Activated CD4-positive, alpha-beta memory T cell treated with anti-CD3 and anti-CD28 coated beads for 36 hours (primary cell): ENCODE results near the gene KRT17. TPM values are rescaled to one million over a fixed set of nuclear protein-coding genes. Genes with fewer than 3 reads are reported as not detected.
A peak's percentile ranks its signal among the peaks of the same experiment; 100 is the strongest.

Experiments used
- CTCF ChIA-PET: fragments of 350-600 bp; sonication (Branson Sonifier 250); formaldehyde crosslinking; loops from one replicate; lab custom pipeline; 2021; ENCODE audit warnings: antibody characterized with exemption, inconsistent platforms; lab: Charles Lee
- POLR2A ChIA-PET: fragments of 350-600 bp; sonication (Branson Sonifier 250); formaldehyde crosslinking; loops from one replicate; lab custom pipeline; 2021; ENCODE audit warnings: antibody characterized with exemption; lab: Charles Lee
- DNase-seq: peaks from one replicate; pipeline ENCODE4 v3.0.0-alpha.2; 2020
- H3K27ac Mint-ChIP-seq: one replicate; pipeline ENCODE4 v1.8.0; 2021; ENCODE audit warnings: mixed read lengths
- H3K27me3 Mint-ChIP-seq: one replicate; pipeline ENCODE4 v1.8.0; 2021; ENCODE audit warnings: mixed read lengths
- H3K36me3 Mint-ChIP-seq: one replicate; pipeline ENCODE4 v1.8.0; 2021; ENCODE audit warnings: mixed read lengths
- H3K4me1 Mint-ChIP-seq: one replicate; pipeline ENCODE4 v1.8.0; 2021; ENCODE audit warnings: low read depth, mixed read lengths
- H3K4me3 Mint-ChIP-seq: one replicate; pipeline ENCODE4 v1.8.0; 2021; ENCODE audit warnings: mild to moderate bottlenecking, mixed read lengths
- H3K9me3 Mint-ChIP-seq: one replicate; pipeline ENCODE4 v1.8.0; 2021; ENCODE audit warnings: mixed read lengths
- intact Hi-C: fragments of 100-400 bp; cut with micrococcal nuclease; formaldehyde crosslinking; loops from one replicate; pipeline ENCODE4 v1.15.1; 2023
- total RNA-seq, 2 experiments: library from RNA; stranded (reverse); gene quantifications; one replicate each; pipeline ENCODE4 v1.2.3, GENCODE V29; 2021

The KRT17 gene
- not detected for total RNA-seq

GRCh38 chr17:41624208-41625101 lies at the start of gene KRT17:
Gene KRT17 (minus strand): TSS chr17:41624575. CDS start chr17:41624509, 66 bp downstream.
- no peaks in the 10 kb centered on the region for H3K9me3 Mint-ChIP-seq
- CTCF ChIA-PET = interaction anchor here (1.1 kb wide), 1 partner anchor 25 kb away, joined by 3 read pairs; no protein-coding TSS in a partner anchor

GRCh38 chr17:41672153-41672552 lies 47.8 kb upstream of the KRT17 start:
- ChIA-PET POLR2A (no interaction called here), CTCF (interaction anchor here (0.7 kb wide), 1 partner anchor 117 kb away, joined by 5 read pairs; no protein-coding TSS in a partner anchor)
- Mint-ChIP-seq H3K4me1 (peaks cover 59% of the 10 kb centered on the region), H3K27me3 (no peaks in the 10 kb centered on the region), H3K27ac (peak overlapping the region; percentile 78), H3K36me3 (no peaks in the 10 kb centered on the region), H3K9me3 (no peaks in the 10 kb centered on the region), H3K4me3 (no peak overlapping the region)
- DNase-seq = peak; percentile 58
- intact Hi-C loops = no loop called here

More at GRCh38 chr17:41624208-41625101, at the start of gene KRT17:
- Mint-ChIP-seq H3K27ac (no peak within 1 kb of the TSS), H3K4me3 (no peak within 1 kb of the TSS), H3K4me1 (no peaks in the 10 kb centered on the region), H3K27me3 (peaks cover 9% of the 10 kb centered on the region), H3K36me3 (no peaks in the 10 kb centered on the region)
- no peak for DNase-seq
- intact Hi-C loops = no loop called here
- POLR2A ChIA-PET = no interaction called here

DNA sequence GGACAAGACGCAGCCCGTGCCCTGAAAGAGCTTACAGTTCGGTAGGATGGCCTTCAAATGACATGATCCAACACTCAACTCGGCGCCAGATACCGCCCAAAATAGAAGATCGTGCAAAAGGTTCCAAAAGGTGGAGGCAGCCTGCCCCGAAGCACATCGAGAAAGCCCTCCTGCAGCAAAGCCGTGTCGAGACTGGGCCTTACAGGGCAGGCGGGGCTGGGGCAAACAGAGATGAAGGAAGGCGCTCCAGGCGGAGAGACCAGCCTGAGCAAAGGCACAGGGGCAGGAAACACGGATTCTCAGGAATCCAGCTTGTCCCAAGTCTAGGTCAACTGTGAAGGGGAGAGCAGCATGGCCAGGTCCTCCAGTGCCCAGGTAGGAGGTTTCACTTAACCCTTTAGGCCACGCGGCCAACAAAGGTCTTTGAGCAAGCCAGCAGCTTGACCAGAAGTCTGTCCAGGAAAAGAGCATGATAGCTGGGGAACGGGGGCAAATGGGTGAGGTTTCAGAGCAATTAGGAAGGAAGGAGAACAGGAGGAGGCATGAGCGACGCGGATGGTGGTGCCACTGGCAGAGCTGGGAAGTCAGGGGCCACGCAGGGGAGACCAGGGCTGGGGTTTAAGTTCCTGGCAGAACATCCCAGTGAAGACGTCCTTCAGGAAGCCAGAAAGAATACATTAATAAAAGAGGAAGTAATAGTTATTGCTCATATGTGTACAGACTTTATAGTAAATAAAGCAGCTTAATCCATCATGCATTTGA lies 43.1 kb upstream of the KRT17 start:
- no peak for DNase-seq
- H3K9me3 Mint-ChIP-seq = no peaks in the 10 kb centered on the region
- intact Hi-C loops = loop anchor here (5.0 to 10.0 kb wide), 5 partner anchors 265 to 1043 kb away; no protein-coding TSS in a partner anchor
- peak overlapping the region; percentile 76 for H3K4me3 Mint-ChIP-seq
- peak overlapping the region; percentile 95 for H3K27ac Mint-ChIP-seq
- ChIA-PET POLR2A (interaction anchor here (0.6 to 6.5 kb wide), 4 partner anchors 11 to 1106 kb away, joined by 3 to 91 read pairs (median 12); partner anchors contain the start of gene EIF1), CTCF (interaction anchor here (0.9 to 12.2 kb wide), 9 partner anchors 11 to 849 kb away, joined by 3 to 450 read pairs (median 68); partner anchors contain the start of gene EIF1)
- H3K27me3 Mint-ChIP-seq = no peaks in the 10 kb centered on the region
- H3K36me3 Mint-ChIP-seq = no peaks in the 10 kb centered on the region
- H3K4me1 Mint-ChIP-seq = peaks cover 51% of the 10 kb centered on the region

GRCh38 chr17:41666708-41667279 lies 42.4 kb upstream of the KRT17 start:
- H3K27me3 Mint-ChIP-seq = no peaks in the 10 kb centered on the region
- POLR2A ChIA-PET = interaction anchor here (1.3 to 6.5 kb wide), 5 partner anchors 12 to 1105 kb away, joined by 3 to 91 read pairs (median 22); partner anchors contain the start of gene EIF1
- H3K9me3 Mint-ChIP-seq = no peaks in the 10 kb centered on the region
- H3K4me1 Mint-ChIP-seq = peaks cover 46% of the 10 kb centered on the region
- intact Hi-C loops = loop anchor here (1.0 to 10.0 kb wide), 8 partner anchors 18 to 1042 kb away; partner anchors contain the start of gene EIF1
- peak overlapping the region; percentile 95 for H3K27ac Mint-ChIP-seq
- CTCF ChIA-PET = interaction anchor here (1.2 to 12.2 kb wide), 14 partner anchors 12 to 1047 kb away, joined by 3 to 450 read pairs (median 6); partner anchors contain the start of gene EIF1
- H3K36me3 Mint-ChIP-seq = no peaks in the 10 kb centered on the region
- H3K4me3 Mint-ChIP-seq = peak overlapping the region; percentile 76
- peak; percentile 94 for DNase-seq

GRCh38 chr17:41666237-41666641 lies 41.9 kb upstream of the KRT17 start:
- Mint-ChIP-seq H3K9me3 (no peaks in the 10 kb centered on the region), H3K36me3 (no peaks in the 10 kb centered on the region), H3K27me3 (no peaks in the 10 kb centered on the region), H3K4me3 (peak overlapping the region; percentile 76), H3K4me1 (peaks cover 44% of the 10 kb centered on the region), H3K27ac (peak overlapping the region; percentile 95)
- peak; percentile 86 for DNase-seq
- POLR2A ChIA-PET = interaction anchor here (1.6 to 6.5 kb wide), 3 partner anchors 13 to 325 kb away, joined by 4 to 91 read pairs (median 27); partner anchors contain the start of gene EIF1
- intact Hi-C loops = loop anchor here (1.0 to 10.0 kb wide), 8 partner anchors 18 to 1041 kb away; partner anchors contain the start of gene EIF1
- CTCF ChIA-PET = interaction anchor here (0.8 to 12.2 kb wide), 16 partner anchors 12 to 1106 kb away, joined by 3 to 450 read pairs (median 6); partner anchors contain the start of gene EIF1

- Mint-ChIP-seq H3K36me3 (no peaks in the 10 kb centered on the region), H3K27ac (peak overlapping the region; percentile 95), H3K27me3 (no peaks in the 10 kb centered on the region), H3K9me3 (no peaks in the 10 kb centered on the region), H3K4me3 (peak overlapping the region; percentile 76), H3K4me1 (peaks cover 42% of the 10 kb centered on the region)
- peak; percentile 94 for DNase-seq
- intact Hi-C loops = loop anchor here (1.0 to 10.0 kb wide), 9 partner anchors 13 to 1041 kb away; partner anchors contain the start of gene EIF1
- CTCF ChIA-PET = interaction anchor here (0.6 to 12.2 kb wide), 21 partner anchors 13 to 1105 kb away, joined by 3 to 450 read pairs (median 4); partner anchors contain the start of gene EIF1
- POLR2A ChIA-PET = interaction anchor here (0.6 to 6.5 kb wide), 4 partner anchors 13 to 1102 kb away, joined by 4 to 91 read pairs (median 16); partner anchors contain the start of gene EIF1
These were observed 41.3 kb upstream of the KRT17 start for GRCh38 chr17:41665566-41666236.

GRCh38 chr17:41664587-41665565 lies 40.5 kb upstream of the KRT17 start:
- CTCF ChIA-PET = interaction anchor here (0.6 to 12.2 kb wide), 24 partner anchors 13 to 1104 kb away, joined by 3 to 450 read pairs (median 4); partner anchors contain the start of gene EIF1
- Mint-ChIP-seq H3K27me3 (no peaks in the 10 kb centered on the region), H3K4me3 (peak overlapping the region; percentile 76), H3K36me3 (no peaks in the 10 kb centered on the region), H3K9me3 (no peaks in the 10 kb centered on the region), H3K27ac (peak overlapping the region; percentile 95), H3K4me1 (peaks cover 36% of the 10 kb centered on the region)
- POLR2A ChIA-PET = interaction anchor here (0.6 to 6.5 kb wide), 6 partner anchors 14 to 1101 kb away, joined by 3 to 91 read pairs (median 6); partner anchors contain the start of gene EIF1
- DNase-seq = no peak
- intact Hi-C loops = loop anchor here (2.0 to 10.0 kb wide), 8 partner anchors 14 to 1040 kb away; no protein-coding TSS in a partner anchor

- Mint-ChIP-seq H3K27me3 (no peaks in the 10 kb centered on the region), H3K4me3 (no peak overlapping the region), H3K36me3 (no peaks in the 10 kb centered on the region), H3K27ac (no peak overlapping the region), H3K9me3 (no peaks in the 10 kb centered on the region), H3K4me1 (peaks cover 28% of the 10 kb centered on the region)
- POLR2A ChIA-PET = interaction anchor here (1.2 to 1.4 kb wide), 2 partner anchors 16 to 25 kb away, joined by 3 to 7 read pairs; partner anchors contain the start of gene EIF1
- CTCF ChIA-PET = interaction anchor here (0.9 to 12.2 kb wide), 11 partner anchors 13 to 861 kb away, joined by 3 to 450 read pairs (median 28); partner anchors contain the start of gene EIF1
- no peak for DNase-seq
- intact Hi-C loops = loop anchor here (2.0 to 10.0 kb wide), 4 partner anchors 15 to 1039 kb away; no protein-coding TSS in a partner anchor
These were observed 39.7 kb upstream of the KRT17 start for GRCh38 chr17:41664172-41664457.

DNA sequence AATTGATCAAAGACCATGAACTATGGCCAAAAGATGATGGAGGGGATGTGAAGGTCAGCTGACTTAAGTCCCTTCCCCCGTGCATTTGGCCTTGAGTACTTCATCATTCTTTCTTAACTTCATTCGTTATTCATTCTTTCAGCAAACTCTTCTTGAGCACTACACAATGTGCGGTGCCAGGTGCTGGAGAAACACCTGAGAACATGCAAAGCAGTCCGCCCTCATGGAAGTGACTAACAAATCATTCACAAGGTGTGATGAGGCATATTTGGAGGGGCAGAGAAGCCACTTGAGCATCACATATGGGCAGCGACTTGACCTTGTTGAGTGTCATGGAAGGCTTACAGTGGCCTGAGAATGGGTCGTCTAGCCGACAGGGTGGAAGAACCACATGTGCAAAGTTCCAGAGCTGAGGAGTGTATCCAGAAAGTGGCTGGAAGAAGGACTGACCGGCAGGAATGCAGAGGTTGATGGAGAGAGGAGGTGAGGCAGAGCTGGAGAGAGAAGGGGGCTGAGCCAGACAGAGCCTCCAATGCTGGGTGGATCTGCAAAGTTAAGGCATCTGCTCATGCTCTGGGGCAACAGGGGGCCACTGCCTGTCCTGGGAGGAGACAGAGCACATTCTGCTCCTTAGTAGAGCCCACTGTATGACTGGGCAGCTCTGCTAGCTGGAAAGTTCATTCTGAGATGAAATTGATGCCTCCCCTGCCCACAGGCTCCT lies 39.2 kb upstream of the KRT17 start:
- Mint-ChIP-seq H3K4me3 (no peak overlapping the region), H3K36me3 (no peaks in the 10 kb centered on the region), H3K27me3 (no peaks in the 10 kb centered on the region), H3K9me3 (no peaks in the 10 kb centered on the region), H3K27ac (no peak overlapping the region), H3K4me1 (peaks cover 23% of the 10 kb centered on the region)
- intact Hi-C loops = loop anchor here (2.0 to 10.0 kb wide), 4 partner anchors 15 to 1039 kb away; no protein-coding TSS in a partner anchor
- POLR2A ChIA-PET = interaction anchor here (0.7 to 1.5 kb wide), 5 partner anchors 15 to 32 kb away, joined by 3 to 7 read pairs (median 4); partner anchors contain the start of gene EIF1
- CTCF ChIA-PET = interaction anchor here (0.6 to 12.2 kb wide), 35 partner anchors 14 to 1100 kb away, joined by 3 to 450 read pairs (median 6); partner anchors contain the start of gene EIF1
- DNase-seq = no peak
